Glutamatergic neuron (in vitro differentiated cells): ENCODE data around the gene EMILIN1. TPM values are rescaled to one million over a fixed set of nuclear protein-coding genes. Genes with fewer than 3 reads are reported as not detected.
A peak's percentile ranks its signal among the peaks of the same experiment; 100 is the strongest.
"Not testable (repeated sequence)": the region's sequence is repeated elsewhere in the genome, so short reads cannot be mapped to it uniquely, and the experiment has no call there.

ENCODE experiments used
- DNase-seq: peaks from one replicate; pipeline ENCODE4 v3.0.0; 2022
- H3K27ac Mint-ChIP-seq: one replicate; pipeline ENCODE4 v1.8.0; 2020; ENCODE audit warnings: mild to moderate bottlenecking, mixed read lengths, inconsistent platforms; ENCODE audit not compliant: unreplicated experiment
- H3K27me3 Mint-ChIP-seq: one replicate; pipeline ENCODE4 v1.8.0; 2020; ENCODE audit warnings: mild to moderate bottlenecking, moderate library complexity, mixed read lengths, inconsistent platforms; ENCODE audit not compliant: unreplicated experiment
- H3K36me3 Mint-ChIP-seq: one replicate; pipeline ENCODE4 v1.8.0; 2020; ENCODE audit warnings: mild to moderate bottlenecking, mixed read lengths, inconsistent platforms; ENCODE audit not compliant: unreplicated experiment
- H3K4me1 Mint-ChIP-seq: one replicate; pipeline ENCODE4 v1.8.0; 2020; ENCODE audit warnings: mild to moderate bottlenecking, low read depth, mixed read lengths, inconsistent platforms; ENCODE audit not compliant: unreplicated experiment
- H3K4me3 Mint-ChIP-seq: one replicate; pipeline ENCODE4 v1.8.0; 2020; ENCODE audit warnings: mild to moderate bottlenecking, mixed read lengths, inconsistent platforms; ENCODE audit not compliant: unreplicated experiment
- H3K9me3 Mint-ChIP-seq: one replicate; pipeline ENCODE4 v1.8.0; 2020; ENCODE audit warnings: mild to moderate bottlenecking, moderate library complexity, mixed read lengths, inconsistent platforms; ENCODE audit not compliant: unreplicated experiment
- CTCF ChIP-seq: fragments of 200-600 bp; sonication (generic); IDR thresholded peaks from one replicate; pipeline ENCODE4 v1.5.0; 2021; ENCODE audit not compliant: partially characterized antibody, unreplicated experiment
- total RNA-seq: library from RNA; stranded (reverse); fragmentation: NEBNext Ultra II Directional; extraction: Animal tissue kit (Norgen Biotek cat#: 25700); gene quantifications from one replicate; pipeline ENCODE4 v1.2.1, GENCODE V29; 2021; ENCODE audit not compliant: unreplicated experiment

Gene EMILIN1
- total RNA-seq, 1 donor from 2014 or later, result 3.2 TPM

GRCh38 chr2:27073782-27074181, 4.6 kb upstream of the EMILIN1 start:
- no peak for TF ChIP-seq CTCF
- H3K27me3 Mint-ChIP-seq, result peaks cover 10% of the 10 kb centered on the region
- peaks cover 5% of the 10 kb centered on the region for H3K36me3 Mint-ChIP-seq
- H3K27ac Mint-ChIP-seq, result no peak overlapping the region
- H3K4me1 Mint-ChIP-seq, result peaks cover 33% of the 10 kb centered on the region
- DNase-seq, result no peak
- H3K4me3 Mint-ChIP-seq, result no peak overlapping the region
- peaks cover 15% of the 10 kb centered on the region for H3K9me3 Mint-ChIP-seq

- Mint-ChIP-seq H3K27ac (no peak overlapping the region), H3K4me1 (peaks cover 31% of the 10 kb centered on the region), H3K27me3 (peaks cover 9% of the 10 kb centered on the region), H3K9me3 (peaks cover 12% of the 10 kb centered on the region), H3K4me3 (peak overlapping the region; percentile 30), H3K36me3 (peaks cover 5% of the 10 kb centered on the region)
- no peak for TF ChIP-seq CTCF
- no peak for DNase-seq
Observed at GRCh38 chr2:27074738-27075565, 3.5 kb upstream of the EMILIN1 start.

GRCh38 chr2:27075566-27075871, 2.9 kb upstream of the EMILIN1 start:
- not testable (repeated sequence) for H3K4me3 Mint-ChIP-seq, DNase-seq, H3K36me3 Mint-ChIP-seq, H3K27ac Mint-ChIP-seq
- Mint-ChIP-seq H3K9me3 (peaks cover 16% of the 10 kb centered on the region), H3K4me1 (peaks cover 30% of the 10 kb centered on the region), H3K27me3 (peaks cover 13% of the 10 kb centered on the region)

GRCh38 chr2:27076323-27076722, 2.1 kb upstream of the EMILIN1 start:
- peaks cover 38% of the 10 kb centered on the region for H3K4me1 Mint-ChIP-seq
- H3K9me3 Mint-ChIP-seq, result peaks cover 14% of the 10 kb centered on the region
- no peak overlapping the region for H3K27ac Mint-ChIP-seq
- no peak for TF ChIP-seq CTCF
- peak overlapping the region; percentile 35 for H3K4me3 Mint-ChIP-seq
- no peak for DNase-seq
- peaks cover 14% of the 10 kb centered on the region for H3K27me3 Mint-ChIP-seq
- H3K36me3 Mint-ChIP-seq, result peaks cover 11% of the 10 kb centered on the region

GRCh38 chr2:27077231-27077630, 1.2 kb upstream of the EMILIN1 start:
- Mint-ChIP-seq H3K9me3 (peaks cover 14% of the 10 kb centered on the region), H3K4me3 (no peak overlapping the region), H3K27me3 (peaks cover 15% of the 10 kb centered on the region), H3K27ac (peak overlapping the region; percentile 59), H3K4me1 (peaks cover 40% of the 10 kb centered on the region), H3K36me3 (peaks cover 11% of the 10 kb centered on the region)
- no peak for TF ChIP-seq CTCF
- DNase-seq, result no peak
